Natural killer cell (primary cell): ENCODE measurements around the gene SUPT20H. TPM values are rescaled to one million over a fixed set of nuclear protein-coding genes. Genes with fewer than 3 reads are reported as not detected.

Experiments
- ATAC-seq, 3 donors: fragments of 150-1000 bp in 2 of 3; fragments of 200-7000 bp in 1 of 3; cut with Tn5 transposase; 1 replicate in 1 of 3; 2 replicates in 2 of 3; pipeline ENCODE4 v1.10.0; 2021; ENCODE audit warnings: mild to moderate bottlenecking in 2 of 3, moderate library complexity in 2 of 3
- DNase-seq, 2 donors: peaks; one replicate each; pipeline versions ENCODE4 v3.0.0 to v3.0.0-alpha.2; 2013 to 2021; ENCODE audit warnings: mixed read lengths in 1 of 2
- H3K27ac ChIP-seq: one replicate; pipeline ENCODE4 v1.5.1; 2013; ENCODE audit warnings: mild to moderate bottlenecking, low read length
- H3K27me3 ChIP-seq: one replicate; pipeline ENCODE4 v1.6.1; 2013; ENCODE audit warnings: low read length; ENCODE audit not compliant: control insufficient read depth, insufficient read depth
- H3K36me3 ChIP-seq: one replicate; pipeline ENCODE4 v1.6.1; 2013; ENCODE audit warnings: low read length; ENCODE audit not compliant: control insufficient read depth, insufficient read depth
- H3K4me1 ChIP-seq: one replicate; pipeline ENCODE4 v1.6.1; 2013; ENCODE audit warnings: low read length; ENCODE audit not compliant: control insufficient read depth, insufficient read depth
- H3K4me3 ChIP-seq: one replicate; pipeline ENCODE4 v1.5.1; 2013; ENCODE audit warnings: low read length
- H3K9me3 ChIP-seq: one replicate; pipeline ENCODE4 v1.6.1; 2013; ENCODE audit warnings: low read length; ENCODE audit not compliant: control insufficient read depth, insufficient read depth
- H3K27ac Mint-ChIP-seq, 2 donors: one replicate each; pipeline ENCODE4 v1.8.0; 2022; ENCODE audit warnings: mild to moderate bottlenecking in 2 of 2, mixed read lengths in 2 of 2, moderate library complexity in 1 of 2
- H3K27me3 Mint-ChIP-seq, 2 donors: one replicate each; pipeline ENCODE4 v1.8.0; 2022; ENCODE audit warnings: low read depth in 2 of 2, mixed read lengths in 2 of 2
- H3K36me3 Mint-ChIP-seq: one replicate; pipeline ENCODE4 v1.8.0; 2022; ENCODE audit warnings: mixed read lengths
- H3K4me1 Mint-ChIP-seq, 2 donors: one replicate each; pipeline ENCODE4 v1.8.0; 2022; ENCODE audit warnings: mixed read lengths in 2 of 2
- H3K4me3 Mint-ChIP-seq: one replicate; pipeline ENCODE4 v1.8.0; 2022; ENCODE audit warnings: mild to moderate bottlenecking, moderate library complexity, mixed read lengths
- H3K9me3 Mint-ChIP-seq, 2 donors: one replicate each; pipeline ENCODE4 v1.8.0; 2022; ENCODE audit warnings: mixed read lengths in 2 of 2
- CTCF ChIP-seq: fragments of 200-600 bp; IDR thresholded peaks from one replicate; pipeline ENCODE4 v1.8.0; 2022; ENCODE audit warnings: antibody characterized with exemption
- WGBS: methylation state at CpG from one replicate; pipeline ENCODE4 v1.1.7; 2013; ENCODE audit warnings: missing lambda C conversion rate; ENCODE audit not compliant: insufficient coverage; 5-methylcytosine and 5-hydroxymethylcytosine counted together
- intact Hi-C: fragments of 100-400 bp; cut with micrococcal nuclease; formaldehyde crosslinking; loops from one replicate; pipeline ENCODE4 v1.14.2; 2022
- total RNA-seq, 4 donors: library from RNA; stranded (reverse); fragments of 120-200 nt in 1 of 4; gene quantifications; one replicate each; pipeline versions ENCODE4 v1.2.3 to v1.2.4, GENCODE V29; 2013 to 2022

Gene SUPT20H
- total RNA-seq, result 10 to 100 TPM; 59.8 to 84.7 (median 64.6) TPM
- 92.8 TPM for total RNA-seq (2013)

- no peaks in the 10 kb centered on the region for H3K9me3 ChIP-seq
- under 1% methylated on average over 75 of the region's 75 CpGs for WGBS
- peak within 1 kb of the TSS; percentile 92 for H3K4me3 ChIP-seq
- TF ChIP-seq CTCF, result no peak
- H3K27ac ChIP-seq, result peak within 1 kb of the TSS; percentile 93
- H3K4me3 Mint-ChIP-seq, result peak within 1 kb of the TSS; percentile 95
- H3K27ac Mint-ChIP-seq, result peak within 1 kb of the TSS; percentile 96 to 99
- ATAC-seq (peak; percentile 96 to 100 (median 97)), DNase-seq (peak; percentile 88 to 95)
- peaks cover 9 to 26% of the 10 kb centered on the region in 2 donors for H3K27me3 Mint-ChIP-seq
- peaks cover 27 to 33% of the 10 kb centered on the region in 2 donors for H3K4me1 Mint-ChIP-seq
- H3K36me3 ChIP-seq, result no peaks in the 10 kb centered on the region
- no peaks in the 10 kb centered on the region for H3K9me3 Mint-ChIP-seq
- H3K27me3 ChIP-seq, result no peaks in the 10 kb centered on the region
- intact Hi-C loops, result loop anchor here (1.0 kb wide), 1 partner anchor 60 kb away; the partner anchor contains the start of gene ALG5
- H3K36me3 Mint-ChIP-seq, result no peaks in the 10 kb centered on the region
- peaks cover 10% of the 10 kb centered on the region for H3K4me1 ChIP-seq
Measured at GRCh38 chr13:37058910-37059847, at the start of gene SUPT20H. Gene SUPT20H (minus strand): TSS chr13:37059688. CDS start chr13:37051490, 8,198 bp downstream.

GRCh38 chr13:37109051-37109678 lies 49.7 kb upstream of the SUPT20H start:
- Mint-ChIP-seq H3K36me3 (no peaks in the 10 kb centered on the region), H3K27me3 (peaks cover 7 to 9% of the 10 kb centered on the region in 2 donors), H3K4me3 (no peak overlapping the region), H3K4me1 (no peaks in the 10 kb centered on the region), H3K9me3 (no peaks in the 10 kb centered on the region), H3K27ac (no peak overlapping the region)
- intact Hi-C loops, result no loop called here
- no CpG with 5 or more reads among the region's 1 CpG for WGBS
- Histone ChIP-seq H3K4me1 (no peaks in the 10 kb centered on the region), H3K36me3 (no peaks in the 10 kb centered on the region), H3K4me3 (no peak overlapping the region), H3K9me3 (no peaks in the 10 kb centered on the region), H3K27me3 (no peaks in the 10 kb centered on the region), H3K27ac (no peak overlapping the region)
- TF ChIP-seq CTCF, result no peak
- ATAC-seq, result no peak
- DNase-seq, result peak in 1 of 2 donors; percentile 4

DNA sequence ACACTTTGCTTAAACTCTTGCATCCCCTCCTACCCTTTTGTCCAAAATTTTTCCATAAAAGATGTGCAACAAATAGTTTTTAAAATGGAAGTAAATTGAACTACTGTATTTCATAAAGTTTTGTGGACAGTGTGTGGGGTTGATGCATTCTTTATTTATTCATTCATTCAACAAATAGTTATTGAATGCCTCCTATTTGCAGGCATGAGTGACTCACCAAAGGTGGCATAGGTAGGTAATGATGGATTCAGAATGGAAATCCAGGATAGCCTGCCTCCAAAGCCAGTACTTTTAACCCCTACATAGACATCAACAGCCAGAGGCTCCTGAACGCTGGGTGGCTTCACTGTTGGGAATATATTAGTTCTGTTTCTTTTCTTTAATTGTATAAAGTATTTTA lies 48.4 kb upstream of the SUPT20H start:
- ATAC-seq (no peak), DNase-seq (no peak)
- TF ChIP-seq CTCF, result no peak
- no peak overlapping the region for H3K27ac ChIP-seq
- WGBS, result no CpG with 5 or more reads among the region's 1 CpG
- H3K27me3 Mint-ChIP-seq, result peaks cover 7 to 9% of the 10 kb centered on the region in 2 donors
- no peak overlapping the region for H3K4me3 ChIP-seq
- H3K36me3 Mint-ChIP-seq, result no peaks in the 10 kb centered on the region
- no peak overlapping the region for H3K27ac Mint-ChIP-seq
- no peaks in the 10 kb centered on the region for H3K4me1 ChIP-seq
- intact Hi-C loops, result no loop called here
- H3K4me1 Mint-ChIP-seq, result no peaks in the 10 kb centered on the region
- no peaks in the 10 kb centered on the region for H3K9me3 Mint-ChIP-seq
- H3K9me3 ChIP-seq, result no peaks in the 10 kb centered on the region
- H3K36me3 ChIP-seq, result no peaks in the 10 kb centered on the region
- no peak overlapping the region for H3K4me3 Mint-ChIP-seq
- no peaks in the 10 kb centered on the region for H3K27me3 ChIP-seq
